Retinal pigment epithelial cell (primary cell): ENCODE data around the gene ARHGEF40.
"Not testable (repeated sequence)": the region's sequence is repeated elsewhere in the genome, so short reads cannot be mapped to it uniquely, and the experiment has no call there.

Experiments used
- DNase-seq: peaks from one replicate; pipeline ENCODE4 v3.0.0-alpha.2; 2010; ENCODE audit warnings: low read depth
- H3K4me3 ChIP-seq: 2 replicates; pipeline ENCODE4 v1.5.1; 2011; ENCODE audit warnings: mild to moderate bottlenecking, low read length, control low read depth, moderate library complexity
- CTCF ChIP-seq: conservative IDR thresholded peaks from 2 replicates; pipeline ENCODE4 v1.5.1; 2011; ENCODE audit warnings: low read depth, low read length, control low read depth, inconsistent platforms

The ARHGEF40 gene

GRCh38 chr14:21040370-21040925, 29.7 kb upstream of the ARHGEF40 start:
- DNase-seq = no peak
- H3K4me3 ChIP-seq = no peak overlapping the region
- TF ChIP-seq CTCF = no peak

GRCh38 chr14:21040941-21041340, 29.2 kb upstream of the ARHGEF40 start:
- not testable (repeated sequence) for DNase-seq, H3K4me3 ChIP-seq

GRCh38 chr14:21041676-21042433, 28.2 kb upstream of the ARHGEF40 start, which contains the start of gene RNASE7:
Gene RNASE7 (plus strand): TSS chr14:21042362. CDS start chr14:21042993, 631 bp downstream.
- no peak for TF ChIP-seq CTCF
- DNase-seq = no peak
- H3K4me3 ChIP-seq = no peak within 1 kb of the TSS

GRCh38 chr14:21042918-21043317, 27.2 kb upstream of the ARHGEF40 start:
- DNase-seq = no peak
- TF ChIP-seq CTCF = no peak
- no peak overlapping the region for H3K4me3 ChIP-seq

DNA sequence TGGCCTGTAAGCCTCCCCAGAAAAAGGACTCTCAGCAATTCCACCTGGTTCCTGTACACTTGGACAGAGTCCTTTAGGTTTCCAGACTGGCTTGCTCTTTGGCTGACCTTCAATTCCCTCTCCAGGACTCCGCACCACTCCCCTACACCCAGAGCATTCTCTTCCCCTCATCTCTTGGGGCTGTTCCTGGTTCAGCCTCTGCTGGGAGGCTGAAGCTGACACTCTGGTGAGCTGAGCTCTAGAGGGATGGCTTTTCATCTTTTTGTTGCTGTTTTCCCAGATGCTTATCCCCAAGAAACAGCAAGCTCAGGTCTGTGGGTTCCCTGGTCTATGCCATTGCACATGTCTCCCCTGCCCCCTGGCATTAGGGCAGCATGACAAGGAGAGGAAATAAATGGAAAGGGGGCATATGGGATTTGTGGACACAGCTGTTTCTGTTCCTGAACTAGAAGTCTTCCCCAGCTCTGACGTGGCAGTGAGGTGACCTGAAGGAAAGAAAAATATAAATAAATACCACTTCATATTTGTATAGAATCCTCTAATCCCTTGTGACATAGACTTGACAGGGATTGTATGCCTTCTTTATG, 26.6 kb upstream of the ARHGEF40 start:
- H3K4me3 ChIP-seq = no peak overlapping the region
- no peak for DNase-seq
- no peak for TF ChIP-seq CTCF

DNA sequence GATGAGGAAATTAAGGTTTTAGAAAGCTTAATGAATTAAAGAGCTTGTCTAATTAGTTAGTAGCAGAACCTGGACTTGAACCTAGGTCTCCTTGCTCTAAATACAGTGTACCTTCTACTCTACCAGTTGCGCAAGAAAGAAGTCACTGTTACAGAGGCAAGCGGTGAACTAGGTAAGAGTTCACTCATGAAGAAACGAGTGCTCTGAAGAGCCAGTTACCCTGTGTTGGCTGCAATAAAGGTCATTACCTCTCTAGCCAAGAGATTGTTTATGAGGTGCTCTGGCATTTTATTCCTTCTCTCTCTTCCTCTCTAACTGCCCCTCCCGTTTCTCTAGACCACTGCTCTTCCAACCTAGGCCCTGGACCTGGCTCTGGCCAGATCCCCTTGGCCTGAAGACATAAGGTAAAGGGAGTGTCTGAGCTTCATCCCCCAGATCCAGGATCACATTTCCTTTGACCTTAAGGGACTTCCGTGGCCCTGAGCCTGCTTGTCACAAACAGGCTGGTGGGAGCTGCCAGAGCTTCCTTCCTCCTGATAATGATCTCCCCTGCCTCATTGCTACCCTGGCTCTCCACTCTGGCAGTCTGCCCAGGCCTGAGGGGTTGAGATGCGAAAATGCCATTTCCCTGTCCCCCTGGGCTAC, 26.0 kb upstream of the ARHGEF40 start:
- H3K4me3 ChIP-seq = no peak overlapping the region
- no peak for TF ChIP-seq CTCF
- DNase-seq = no peak

DNA sequence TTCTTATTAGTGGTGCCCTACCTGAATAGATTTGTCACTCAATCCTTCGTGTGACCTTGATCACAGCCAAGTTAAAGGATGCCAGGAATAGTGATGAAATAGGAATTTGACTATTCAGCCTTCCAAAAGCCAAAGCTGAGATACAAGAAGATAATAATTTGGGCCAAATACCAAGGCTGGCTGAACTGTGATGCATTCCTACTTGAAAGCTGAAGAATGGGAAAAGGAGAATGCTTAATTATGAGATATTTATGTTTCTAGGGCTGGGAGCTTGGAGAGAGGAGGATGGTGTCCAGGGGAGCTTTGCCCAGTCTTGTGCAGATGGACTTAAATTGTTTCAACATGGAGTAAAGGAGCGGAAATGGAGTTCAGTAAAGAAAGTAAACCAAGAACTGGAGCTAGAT, 22.7 kb upstream of the ARHGEF40 start:
- no peak for TF ChIP-seq CTCF
- no peak overlapping the region for H3K4me3 ChIP-seq
- no peak for DNase-seq
